GM21526 (cell line): Measurements from ENCODE around the gene ZBTB43.
A peak's percentile ranks its signal among the peaks of the same experiment; 100 is the strongest.
"Not testable (repeated sequence)": the region's sequence is repeated elsewhere in the genome, so short reads cannot be mapped to it uniquely, and the experiment has no call there.

Experiments
- ATAC-seq: cut with Tn5 transposase; IDR thresholded peaks from one replicate; pipeline ENCODE4 v1.9.1; 2021; ENCODE audit warnings: moderate library complexity; ENCODE audit not compliant: unreplicated experiment, low FRiP score

The ZBTB43 gene, protein sequence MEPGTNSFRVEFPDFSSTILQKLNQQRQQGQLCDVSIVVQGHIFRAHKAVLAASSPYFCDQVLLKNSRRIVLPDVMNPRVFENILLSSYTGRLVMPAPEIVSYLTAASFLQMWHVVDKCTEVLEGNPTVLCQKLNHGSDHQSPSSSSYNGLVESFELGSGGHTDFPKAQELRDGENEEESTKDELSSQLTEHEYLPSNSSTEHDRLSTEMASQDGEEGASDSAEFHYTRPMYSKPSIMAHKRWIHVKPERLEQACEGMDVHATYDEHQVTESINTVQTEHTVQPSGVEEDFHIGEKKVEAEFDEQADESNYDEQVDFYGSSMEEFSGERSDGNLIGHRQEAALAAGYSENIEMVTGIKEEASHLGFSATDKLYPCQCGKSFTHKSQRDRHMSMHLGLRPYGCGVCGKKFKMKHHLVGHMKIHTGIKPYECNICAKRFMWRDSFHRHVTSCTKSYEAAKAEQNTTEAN

GRCh38 chr9:126804696-126805553, at the start of gene ZBTB43:
Gene ZBTB43 (plus strand): TSS chr9:126805040. CDS start chr9:126832510, 27,470 bp downstream.
- peak; percentile 72 for ATAC-seq

- ATAC-seq, result no peak
Observed at GRCh38 chr9:126755317-126755875, 49.4 kb upstream of the ZBTB43 start.

DNA sequence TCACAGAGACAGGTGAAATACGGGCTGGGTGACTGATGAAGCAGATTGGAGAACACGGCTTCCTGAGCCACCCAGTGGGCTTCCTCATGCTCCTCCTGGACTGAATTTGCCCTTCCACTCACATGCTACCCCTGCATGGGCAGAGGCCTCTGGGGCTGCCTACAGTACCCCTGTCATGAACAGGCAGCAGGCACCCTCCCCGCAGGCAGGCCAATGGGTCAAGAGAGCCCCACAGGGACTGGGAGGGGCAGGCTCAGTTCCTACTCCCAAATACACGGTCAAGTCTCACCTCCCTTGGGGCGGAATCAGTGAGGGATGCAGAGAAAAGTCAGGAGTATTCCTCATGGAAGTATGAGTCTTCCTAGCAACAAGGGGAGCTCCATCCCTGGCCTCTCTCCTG, 48.6 kb upstream of the ZBTB43 start:
- no peak for ATAC-seq

GRCh38 chr9:126756876-126757415, 47.9 kb upstream of the ZBTB43 start:
- ATAC-seq, result no peak

DNA sequence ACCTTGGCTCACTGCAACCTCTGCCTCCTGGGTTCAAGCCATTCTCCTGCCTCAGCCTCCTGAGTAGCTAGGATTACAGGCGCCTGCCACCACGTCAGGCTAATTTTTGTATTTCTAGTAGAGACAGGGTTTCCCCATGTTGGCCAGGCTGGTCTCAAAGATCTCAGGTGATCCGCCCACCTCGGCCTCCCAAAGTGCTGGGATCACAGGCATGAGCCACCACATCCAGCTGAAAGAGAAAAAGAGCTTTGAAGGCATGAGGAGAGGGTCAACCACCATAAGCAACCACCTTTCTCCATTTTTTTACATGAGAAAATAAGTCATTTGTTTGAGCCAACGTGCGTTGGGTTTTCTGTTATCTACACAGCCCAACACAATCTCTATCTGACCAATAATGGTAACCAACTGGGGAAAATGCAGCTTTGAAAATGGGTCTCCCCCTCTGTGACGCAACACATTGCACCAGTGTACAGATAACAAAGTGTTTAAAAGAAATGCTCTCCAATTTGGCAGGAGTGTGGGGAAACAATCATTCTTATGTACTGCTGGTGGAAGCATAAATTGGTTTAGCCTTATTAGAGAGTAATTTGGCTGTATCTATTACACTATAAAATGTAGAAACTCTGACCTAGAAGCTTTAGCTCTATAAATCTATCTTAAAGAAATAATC, 45.8 kb upstream of the ZBTB43 start:
- ATAC-seq, result no peak

DNA sequence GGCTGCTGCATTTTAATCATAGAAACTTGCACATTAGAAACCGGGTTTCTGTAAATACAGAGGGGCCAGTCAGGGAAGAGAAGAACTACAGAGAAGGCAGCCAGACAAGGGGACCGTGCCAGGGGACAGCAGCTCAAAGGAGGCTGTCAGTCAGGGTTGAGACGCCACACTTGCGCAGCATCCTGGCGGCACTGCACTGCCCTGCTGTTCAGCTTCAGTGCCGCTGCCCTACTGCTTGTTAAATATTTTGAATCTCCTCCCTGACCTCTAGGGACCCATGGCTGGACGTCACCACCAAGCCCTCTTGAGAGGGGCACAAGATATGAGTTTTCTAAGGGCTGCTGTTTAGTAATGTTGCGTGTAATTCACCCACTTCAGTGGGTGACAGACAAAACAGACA, 43.6 kb upstream of the ZBTB43 start:
- ATAC-seq, result no peak

DNA sequence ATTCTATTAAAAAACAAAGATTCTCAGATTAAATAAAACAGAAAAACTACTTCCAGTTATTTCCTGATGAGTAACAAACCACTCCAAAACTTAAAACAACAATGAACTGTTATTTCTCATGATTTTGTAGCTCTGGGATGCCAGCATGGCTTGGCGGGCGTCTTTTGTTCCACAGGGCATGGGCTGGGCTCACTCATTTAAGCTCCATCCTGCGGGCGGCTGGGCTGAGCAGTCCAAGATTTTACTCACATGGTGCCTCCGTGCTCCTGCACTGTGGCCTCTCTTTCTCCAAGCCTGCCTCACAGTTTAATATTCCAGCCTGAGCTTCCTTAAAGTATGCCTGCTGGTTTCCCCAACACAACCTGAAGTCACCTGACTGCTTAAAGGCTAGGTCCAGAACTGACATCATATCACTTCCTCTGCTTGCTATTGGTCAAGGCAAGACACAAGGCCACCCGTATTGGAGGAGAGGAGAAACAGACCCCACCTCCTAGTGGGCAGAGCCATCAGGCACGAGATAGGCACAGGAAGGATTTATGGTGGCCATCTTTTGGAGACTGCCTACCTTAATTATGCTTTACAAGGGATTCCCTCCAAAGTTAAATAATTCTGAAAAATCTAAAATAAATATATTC, 41.6 kb upstream of the ZBTB43 start:
- ATAC-seq, result no peak

DNA sequence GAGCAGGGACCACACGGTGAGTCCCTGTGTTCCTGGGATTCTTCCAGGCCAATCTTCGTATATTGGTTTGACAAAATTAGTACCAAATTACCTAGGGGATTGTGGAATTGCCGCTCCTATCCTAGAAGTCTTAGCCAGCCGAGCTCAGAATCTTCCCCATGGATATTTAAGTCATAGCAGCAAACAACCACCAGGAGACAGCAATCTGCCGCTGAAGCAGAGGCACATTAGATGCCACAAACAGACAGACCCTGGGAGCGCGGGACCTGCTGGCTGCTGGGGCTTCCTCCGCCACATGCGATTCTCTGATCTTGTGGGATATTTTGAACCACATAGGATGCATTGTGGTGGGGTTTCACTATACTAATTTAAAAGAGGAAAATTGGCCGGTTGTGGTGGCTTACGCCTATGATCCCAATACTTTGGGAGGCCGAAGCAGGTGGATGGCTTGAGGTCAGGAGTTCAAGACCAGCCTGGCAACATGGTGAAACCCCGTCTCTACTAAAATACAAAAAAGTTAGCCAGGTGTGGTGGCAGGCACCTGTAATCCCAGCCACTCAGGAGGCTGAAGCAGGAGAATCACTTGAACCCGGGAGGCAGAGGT, 31.7 kb upstream of the ZBTB43 start:
- ATAC-seq, result no peak

- no peak for ATAC-seq
Observed at GRCh38 chr9:126775926-126776325, 28.9 kb upstream of the ZBTB43 start.

DNA sequence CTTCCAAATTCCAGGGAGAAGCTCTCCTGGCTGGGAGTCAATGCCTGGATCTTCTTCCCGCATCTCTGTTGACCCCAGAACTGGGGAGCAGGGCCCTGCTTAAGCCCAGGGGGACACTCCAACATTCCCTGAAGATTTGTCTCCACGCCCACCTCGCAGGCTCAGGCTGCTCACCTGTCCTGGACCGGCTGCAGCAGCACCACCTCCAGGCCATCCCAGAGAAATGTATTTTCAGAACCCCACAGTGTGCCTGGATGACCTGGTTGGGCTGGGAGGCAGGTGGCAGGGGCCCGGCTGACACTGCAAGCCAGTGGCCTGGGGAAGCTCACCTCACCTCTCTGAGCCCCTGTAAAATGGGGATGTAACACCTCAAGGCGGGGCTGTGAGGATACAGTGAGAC, 27.1 kb upstream of the ZBTB43 start:
- ATAC-seq, result no peak

DNA sequence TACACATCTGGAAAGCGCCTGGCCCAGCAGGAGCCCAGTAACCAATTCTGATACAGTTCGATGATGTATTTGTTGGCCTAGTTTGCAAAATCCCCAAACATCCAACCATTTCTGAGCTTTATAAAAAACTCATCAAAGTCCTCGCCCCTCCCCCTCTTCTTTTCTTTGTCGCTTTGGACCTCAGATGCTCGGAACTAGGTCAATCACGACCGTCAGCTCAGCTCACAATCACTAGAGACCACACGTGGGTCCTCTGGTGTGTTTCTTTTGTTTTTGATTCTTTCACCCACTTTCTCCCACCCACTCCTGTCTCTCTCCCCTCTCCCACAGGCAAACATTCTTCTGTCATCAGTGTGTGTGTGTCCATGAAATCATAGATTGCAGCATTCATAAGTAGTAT, 26.7 kb upstream of the ZBTB43 start:
- no peak for ATAC-seq

- ATAC-seq, result not testable (repeated sequence)
Observed at GRCh38 chr9:126778696-126779095, 26.1 kb upstream of the ZBTB43 start.

- ATAC-seq, result no peak
Observed at GRCh38 chr9:126781186-126782052, 23.4 kb upstream of the ZBTB43 start.

- no peak for ATAC-seq
Observed at GRCh38 chr9:126782053-126782388, 22.8 kb upstream of the ZBTB43 start.

GRCh38 chr9:126783949-126784348, 20.9 kb upstream of the ZBTB43 start:
- no peak for ATAC-seq

GRCh38 chr9:126784401-126784800, 20.4 kb upstream of the ZBTB43 start:
- ATAC-seq, result no peak

DNA sequence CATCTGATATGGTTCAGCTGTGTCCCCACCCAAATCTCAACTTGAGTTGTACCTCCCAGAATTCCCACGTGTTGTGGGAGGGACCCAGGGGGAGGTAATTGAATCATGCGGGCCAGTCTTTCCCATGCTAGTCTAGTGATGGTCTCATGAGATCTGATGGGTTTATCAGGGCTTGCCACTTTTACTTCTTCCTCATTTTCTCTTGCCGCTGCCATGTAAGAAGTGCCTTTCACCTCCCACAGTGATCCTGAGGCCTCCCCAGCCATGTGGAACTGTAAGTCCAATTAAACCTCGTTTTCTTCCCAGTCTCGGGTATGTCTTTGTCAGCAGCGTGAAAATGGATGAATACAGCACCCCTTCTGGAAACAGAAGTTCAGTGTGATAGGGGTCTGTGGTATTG, 20.0 kb upstream of the ZBTB43 start:
- ATAC-seq, result not testable (repeated sequence)

DNA sequence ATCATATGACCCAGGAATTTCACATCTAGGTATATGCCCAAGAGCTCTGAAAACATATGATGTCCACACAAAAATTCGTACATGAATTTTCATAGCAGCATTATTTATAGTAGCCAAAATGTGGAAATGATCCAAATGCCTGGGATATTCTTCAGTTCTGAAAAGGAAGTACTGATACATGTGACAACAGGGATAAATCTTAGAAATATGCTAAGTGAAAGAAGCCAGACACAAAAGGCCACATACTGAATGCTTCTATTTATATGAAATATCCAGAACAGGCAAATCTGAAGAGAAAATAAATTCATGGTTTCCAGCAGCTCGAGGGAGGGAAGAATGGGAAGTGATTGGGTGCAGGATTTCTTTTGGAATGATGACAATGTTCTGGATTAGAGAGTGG, 16.8 kb upstream of the ZBTB43 start:
- ATAC-seq, result no peak
